Left renal pelvis (tissue), 4 donors: Measurements from ENCODE around the gene DIDO1. TPM values are rescaled to one million over a fixed set of nuclear protein-coding genes. Genes with fewer than 3 reads are reported as not detected.

Experiments
- DNase-seq, 4 donors: peaks; one replicate each; pipeline ENCODE4 v3.0.0-alpha.2; 2013; ENCODE audit warnings: low read depth in 4 of 4, low spot score in 3 of 4
- polyA plus RNA-seq, 4 donors: library from polyadenylated mRNA; unstranded; fragments of 120-200 nt; gene quantifications; one replicate each; pipeline ENCODE4 v1.2.1, GENCODE V29; 2013; ENCODE audit not compliant: insufficient read length in 4 of 4

DIDO1 gene
- polyA plus RNA-seq, 4 donors = 53.4 to 60.9 (median 59.5) TPM

DNA sequence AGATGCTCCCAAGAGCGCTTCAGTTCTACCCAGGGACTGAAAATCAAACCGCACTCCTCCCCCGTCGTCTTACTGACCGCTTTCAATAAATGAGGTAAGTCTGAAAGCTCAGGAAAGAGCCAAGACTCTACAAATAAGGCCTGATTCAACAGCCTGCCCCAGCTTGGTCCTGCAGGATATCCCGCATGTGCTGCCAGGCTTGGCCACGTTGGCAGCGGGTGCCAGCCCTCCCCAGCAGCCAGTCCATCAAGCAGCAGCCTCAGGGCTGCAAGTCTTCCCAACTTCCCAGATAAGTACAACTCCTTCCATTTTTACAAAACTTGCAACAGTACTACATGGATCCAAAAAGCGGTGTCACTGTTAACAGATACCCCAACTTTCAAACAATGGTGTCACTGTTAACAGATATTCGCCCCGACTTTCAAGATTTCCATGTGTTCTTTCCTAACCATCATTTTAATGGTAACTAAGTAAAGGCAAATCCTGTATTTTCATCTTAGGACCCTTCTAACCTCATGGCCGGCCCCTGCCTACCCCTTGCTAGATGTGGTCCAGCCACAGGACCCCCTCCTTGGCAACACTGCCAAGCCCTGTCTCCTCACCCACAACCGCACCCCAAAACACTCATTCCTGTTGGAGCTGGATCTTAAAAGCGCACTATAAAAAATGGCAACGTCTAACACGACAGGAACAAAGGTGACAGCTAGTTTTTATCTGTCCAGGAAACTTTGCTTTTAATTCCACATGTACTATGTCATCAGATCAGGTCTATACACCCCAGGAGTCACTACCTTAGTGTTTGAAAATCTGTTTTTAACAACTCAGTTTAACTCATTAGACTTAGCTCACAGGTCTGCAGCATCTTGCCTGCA lies 28.0 kb downstream of the DIDO1 start:
- no peak for DNase-seq

DNA sequence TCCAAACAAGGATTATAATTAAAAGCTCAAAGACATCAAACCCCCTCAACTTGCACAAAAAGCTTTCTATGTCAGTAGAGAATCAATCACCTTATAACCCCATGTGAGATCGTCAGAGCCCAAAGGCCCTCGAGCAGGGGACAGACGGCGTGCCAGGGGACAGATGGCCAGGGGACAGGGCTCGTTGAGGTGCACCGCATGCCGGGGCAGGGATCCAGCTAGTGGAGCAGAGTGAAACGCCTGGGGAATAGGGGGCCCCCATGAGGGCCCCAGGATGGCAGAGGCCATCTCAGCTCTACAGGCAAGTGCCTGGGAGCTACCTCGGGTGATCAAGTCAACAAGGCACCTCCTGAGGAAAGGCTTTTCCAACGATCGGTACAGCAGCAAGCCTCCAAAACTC lies 28.6 kb downstream of the DIDO1 start:
- DNase-seq = no peak

DNA sequence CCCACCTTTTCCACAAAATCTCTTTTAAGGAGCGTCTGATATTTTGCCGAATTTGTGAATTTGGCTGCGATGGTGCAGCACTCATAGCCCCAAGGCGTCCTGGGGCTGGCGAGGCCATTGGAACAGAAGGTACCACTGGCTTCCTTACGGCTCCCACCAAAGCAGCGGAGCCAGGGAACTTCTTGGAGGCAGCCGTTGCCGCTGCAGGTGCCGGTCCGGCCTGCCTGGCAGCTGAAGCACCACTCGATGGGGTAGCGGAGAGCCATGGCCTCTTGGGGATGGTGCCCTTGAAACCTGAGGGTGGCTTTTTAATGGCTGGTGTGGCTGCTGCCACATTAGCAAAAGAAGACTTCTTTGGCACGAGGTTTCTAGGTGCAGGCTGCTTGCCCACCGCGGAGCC lies 29.8 kb downstream of the DIDO1 start:
- DNase-seq = no peak

DNA sequence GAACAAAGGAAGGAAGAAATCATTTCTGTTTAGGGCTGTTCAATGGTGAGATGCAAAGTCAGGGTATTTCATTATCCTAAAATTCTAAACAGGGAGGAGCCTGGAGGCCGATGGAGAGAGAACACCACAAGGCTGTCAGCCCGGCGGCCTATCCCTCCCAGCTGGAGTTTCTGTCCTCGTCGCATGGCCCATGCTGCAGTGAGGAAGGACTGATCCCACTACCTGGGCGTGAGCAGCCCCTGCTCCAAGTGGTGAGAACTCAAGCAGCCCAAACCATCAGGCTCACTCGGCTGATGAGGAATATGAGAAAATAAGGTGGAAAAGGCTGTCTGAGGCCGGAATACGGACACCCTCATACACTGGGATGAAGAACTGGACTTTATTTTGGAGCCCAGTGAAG lies 30.8 kb downstream of the DIDO1 start:
- DNase-seq = no peak

DNA sequence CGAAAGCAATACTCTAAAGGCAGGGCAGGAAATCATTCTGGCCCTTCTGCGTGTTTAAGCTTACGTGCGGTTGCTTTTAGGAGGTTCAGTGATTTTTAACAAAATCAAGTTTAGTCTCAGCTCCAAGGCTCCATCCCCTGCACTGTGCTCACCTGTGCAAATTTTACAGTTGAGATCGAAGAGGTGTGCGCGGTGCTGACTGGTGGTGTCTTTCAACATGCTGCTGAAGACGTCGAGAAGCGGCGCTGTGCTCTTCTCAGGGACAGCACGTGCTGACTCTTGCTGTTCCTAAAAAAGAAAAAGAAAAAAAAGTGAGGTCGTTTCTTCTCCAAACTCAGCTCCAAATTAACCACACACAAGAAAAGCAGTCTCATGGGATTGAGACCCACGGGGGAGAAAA lies 32.0 kb downstream of the DIDO1 start:
- no peak for DNase-seq

DNA sequence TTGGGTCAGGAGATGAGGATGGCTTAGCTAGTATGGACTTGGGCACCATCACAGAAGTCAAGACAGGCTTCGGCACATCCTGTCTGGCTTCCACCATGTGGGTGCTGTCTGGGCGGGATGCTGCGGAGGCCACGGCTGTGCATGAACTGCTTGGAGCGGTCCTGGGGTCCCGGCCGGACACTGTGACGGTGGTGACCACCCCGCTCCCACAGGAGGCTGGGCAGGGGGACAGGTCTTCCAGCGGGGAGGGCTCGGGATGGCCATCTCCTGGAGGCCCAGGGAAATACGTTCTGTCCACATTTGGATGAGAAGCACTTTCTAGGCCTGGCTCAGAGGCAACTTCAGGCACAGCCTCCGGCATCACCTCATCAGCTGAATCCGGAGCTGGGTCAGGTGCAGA lies 32.6 kb downstream of the DIDO1 start:
- DNase-seq = no peak

DNA sequence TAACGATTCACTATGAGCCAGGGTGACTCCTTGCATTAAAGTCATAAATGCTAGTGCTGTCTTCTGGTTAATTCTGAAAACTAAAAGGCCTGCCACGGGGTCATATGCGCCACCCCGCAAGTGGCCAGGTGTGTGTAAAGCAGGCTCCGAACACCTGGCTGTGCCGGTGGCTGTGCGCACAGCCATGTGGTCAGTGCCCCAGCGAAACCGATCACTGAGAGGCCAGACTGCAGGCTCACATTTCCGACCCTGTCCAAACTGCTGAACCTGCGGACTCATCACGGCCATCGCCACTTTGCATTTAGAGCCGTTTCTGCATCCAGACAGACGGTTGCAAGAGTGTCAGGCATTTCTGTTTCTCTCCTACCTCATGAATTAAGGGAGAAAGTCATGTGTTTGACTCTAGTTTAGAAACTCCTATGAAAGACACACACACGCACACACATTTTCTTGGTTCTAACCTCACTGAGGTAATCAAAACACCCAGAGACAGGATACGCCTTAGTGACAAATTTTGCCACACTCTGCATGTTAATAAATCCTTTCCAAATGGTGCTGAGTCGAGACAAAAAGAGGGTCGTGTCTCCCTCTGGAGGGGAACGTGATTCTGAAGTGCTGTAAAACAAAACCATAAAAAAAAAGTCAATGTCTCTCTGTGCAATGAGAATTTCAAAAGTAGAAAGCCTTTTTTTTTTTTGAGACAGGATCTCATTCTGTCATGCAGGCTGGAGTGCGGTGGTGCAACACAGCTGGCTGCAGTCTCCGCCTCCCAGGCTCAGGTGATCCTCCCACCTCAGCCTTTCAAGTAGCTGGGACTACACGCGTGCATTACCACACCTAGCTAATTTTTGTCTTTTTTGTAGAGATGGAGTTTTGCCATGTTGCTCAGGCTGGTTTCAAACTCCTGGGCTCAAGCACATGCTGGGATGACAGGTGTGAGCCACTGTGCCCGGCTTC lies 33.7 kb downstream of the DIDO1 start:
- no peak for DNase-seq

DNA sequence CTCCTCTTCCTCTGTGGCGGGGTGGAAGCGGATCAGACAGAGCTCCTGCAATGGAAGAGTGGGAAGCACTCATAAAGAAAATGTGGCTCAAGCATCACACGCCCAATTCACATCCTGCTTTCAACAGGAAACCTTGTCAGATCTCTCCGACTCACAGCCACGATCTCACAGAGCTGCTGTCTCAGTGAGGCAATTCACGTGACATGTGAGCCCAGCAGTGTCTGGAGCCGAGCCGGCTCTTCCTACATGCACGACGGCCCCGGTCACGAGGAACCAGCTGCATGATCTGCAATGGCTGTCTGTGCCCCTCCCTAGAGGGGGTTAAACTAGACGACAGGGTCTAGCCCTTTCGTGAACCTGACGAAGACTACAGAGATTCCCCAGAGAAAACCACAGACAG lies 35.2 kb downstream of the DIDO1 start:
- DNase-seq = no peak

DNA sequence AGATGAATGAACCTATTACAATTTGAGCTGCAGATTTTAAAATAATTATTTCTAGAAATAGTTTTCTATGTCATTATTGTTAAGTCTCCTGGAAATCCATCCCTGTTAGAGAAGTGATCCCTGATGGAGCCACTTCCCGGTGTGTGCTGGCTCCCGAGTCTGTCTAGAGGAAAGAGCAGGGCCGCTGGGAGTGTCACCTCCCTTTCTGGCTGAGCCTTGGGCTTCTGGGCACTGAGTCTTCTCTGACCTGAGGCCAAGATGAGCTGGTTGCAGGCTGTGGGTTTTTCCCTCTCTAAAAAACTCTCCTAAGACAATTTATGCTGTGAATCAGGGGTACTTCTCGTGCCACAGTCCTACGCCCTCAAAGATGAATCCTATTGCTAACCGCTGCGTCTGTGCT lies 35.9 kb downstream of the DIDO1 start:
- no peak for DNase-seq

DNA sequence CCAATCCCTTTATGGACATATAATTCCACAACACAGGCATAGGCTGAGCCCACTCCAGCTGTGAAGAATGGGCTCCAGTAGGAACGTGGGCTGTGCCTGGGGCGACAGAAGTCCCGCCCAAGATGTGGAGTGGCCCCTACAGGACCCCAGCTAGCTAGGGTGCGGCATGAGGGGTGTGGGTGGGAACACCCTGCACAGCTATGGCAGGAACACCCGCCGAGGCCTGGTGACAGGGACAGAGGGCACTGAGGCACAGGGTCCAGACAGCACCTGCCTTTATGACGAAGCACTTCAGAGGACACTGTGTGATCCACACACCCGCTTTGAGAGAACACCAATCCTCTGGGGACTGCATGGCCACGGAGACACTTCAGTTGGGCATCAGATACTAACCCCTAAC lies 36.4 kb downstream of the DIDO1 start:
- DNase-seq = no peak

DNA sequence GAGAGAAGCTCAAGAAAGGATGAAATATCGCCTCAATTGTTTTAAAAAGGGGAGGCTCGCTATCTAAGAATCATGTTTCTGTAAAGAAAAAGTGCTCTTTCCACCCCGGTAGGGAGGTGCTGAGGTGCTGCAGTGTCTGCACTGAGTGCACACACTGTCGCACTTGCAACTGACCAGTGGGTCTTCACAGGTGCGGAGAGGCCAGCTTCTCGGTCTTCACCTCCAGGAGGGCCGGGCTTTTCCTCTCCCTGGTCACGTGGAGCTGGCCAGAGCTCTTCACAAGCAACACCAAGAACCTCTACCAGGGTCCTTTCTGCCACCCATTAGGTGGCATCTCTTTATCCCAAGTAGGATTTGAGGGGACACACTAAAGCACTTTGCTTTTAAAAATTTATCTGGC lies 36.9 kb downstream of the DIDO1 start:
- DNase-seq = no peak

DNA sequence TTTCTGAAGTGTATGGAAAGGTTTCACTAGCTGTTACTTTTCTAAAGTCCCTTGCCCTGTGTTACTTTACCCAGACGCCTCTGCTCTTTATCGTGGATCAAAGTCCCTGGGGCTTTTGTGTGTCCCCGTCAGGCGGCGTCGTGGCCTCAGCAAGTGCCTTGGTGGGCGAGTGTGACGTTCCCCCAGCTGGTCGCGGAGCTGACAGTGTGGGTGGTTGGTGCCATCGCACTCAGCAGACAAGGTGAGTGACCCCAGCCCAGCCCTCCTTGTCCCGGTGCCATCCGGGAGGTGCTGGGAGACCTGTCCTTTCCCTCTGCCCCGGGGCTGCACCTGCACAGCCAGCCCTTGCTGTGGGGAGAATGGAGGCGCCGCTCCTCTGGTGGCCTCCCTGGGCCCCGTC lies 37.4 kb downstream of the DIDO1 start:
- no peak for DNase-seq

DNA sequence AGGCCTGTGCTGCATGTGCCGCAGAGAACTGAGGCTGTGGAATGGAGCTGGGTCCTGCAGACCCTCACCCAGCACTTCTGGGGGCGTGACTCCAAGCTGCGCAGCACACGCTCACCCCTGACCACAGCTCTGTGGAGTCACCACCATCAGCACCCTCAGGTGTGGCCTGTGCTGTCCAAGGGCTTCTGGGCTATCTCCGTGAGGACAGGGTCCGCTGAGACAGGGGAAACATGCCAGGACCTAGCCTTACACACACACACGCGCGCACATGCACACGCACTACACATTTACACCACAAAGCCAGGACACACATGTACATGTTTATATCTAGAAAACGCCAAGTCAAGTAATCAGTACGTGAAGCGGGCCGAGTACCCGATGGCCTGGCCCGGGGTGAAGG lies 37.9 kb downstream of the DIDO1 start:
- DNase-seq = no peak

DNA sequence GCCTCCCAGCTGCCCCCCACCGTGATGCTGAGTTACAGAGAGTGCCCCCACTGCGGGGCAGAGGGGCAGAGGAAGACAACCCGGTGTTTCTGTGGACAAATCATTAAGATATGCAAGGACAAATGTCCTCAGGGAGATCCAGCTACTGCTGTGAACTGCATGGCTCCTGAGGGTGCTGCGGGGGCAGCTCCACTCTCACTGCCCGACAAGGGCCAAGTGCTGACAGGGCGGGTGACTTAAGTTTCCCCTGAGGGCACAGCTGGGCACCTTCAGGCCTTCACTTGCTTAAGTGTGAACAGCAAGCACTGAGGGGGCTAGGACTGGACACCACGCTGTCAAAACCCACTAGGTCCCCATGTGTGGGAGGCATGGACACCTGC lies 38.5 kb downstream of the DIDO1 start:
- no peak for DNase-seq

DNA sequence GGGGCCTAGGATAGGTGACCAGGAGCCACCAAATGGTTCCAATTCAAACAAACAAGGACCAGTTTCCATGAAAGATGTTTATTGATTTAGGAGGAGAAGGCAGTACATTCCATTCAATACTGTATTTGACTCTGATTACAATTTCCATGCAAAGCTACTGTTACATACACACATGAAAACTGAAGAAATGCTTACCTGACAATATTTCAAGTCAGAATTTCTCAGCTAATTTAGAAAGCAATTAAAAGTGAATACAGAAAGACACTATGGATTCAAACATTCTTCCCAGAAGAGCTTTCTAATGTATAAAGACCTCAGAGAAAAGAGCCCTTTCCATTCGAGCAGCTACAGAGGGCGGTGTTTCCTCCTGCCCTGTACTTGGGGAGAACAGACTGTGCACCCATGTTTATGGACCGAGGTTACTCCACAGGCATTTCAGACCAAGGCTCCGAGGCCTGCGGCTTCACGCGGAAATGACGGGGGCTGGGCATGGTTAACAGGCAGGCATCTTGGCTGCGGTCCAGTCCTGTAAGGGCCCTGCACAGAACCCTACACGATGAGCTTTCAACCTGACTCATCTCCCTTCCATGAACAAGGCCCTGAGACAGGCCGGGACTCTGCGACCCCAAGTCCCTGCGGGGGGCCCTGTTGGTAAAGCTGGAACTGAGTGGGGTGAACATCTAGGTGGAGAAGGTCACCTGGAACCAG lies 39.0 kb downstream of the DIDO1 start:
- DNase-seq = no peak

DNA sequence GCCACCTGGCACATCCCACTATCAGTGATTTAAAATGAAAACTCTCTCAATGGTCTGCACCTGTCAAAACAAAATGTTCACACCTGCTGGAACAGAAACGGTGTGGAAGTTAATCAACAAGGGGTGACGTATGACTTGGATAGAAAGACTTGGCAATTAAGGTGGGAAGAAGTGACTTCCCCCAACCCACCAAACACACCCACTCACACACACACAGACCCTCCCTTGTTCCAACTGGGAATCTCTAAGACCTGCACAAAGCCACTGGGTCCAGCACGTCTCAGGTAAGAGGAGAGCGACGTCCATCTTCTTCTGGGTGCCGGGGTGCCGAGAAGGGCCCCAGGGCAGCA lies 39.6 kb downstream of the DIDO1 start:
- DNase-seq = no peak

DNA sequence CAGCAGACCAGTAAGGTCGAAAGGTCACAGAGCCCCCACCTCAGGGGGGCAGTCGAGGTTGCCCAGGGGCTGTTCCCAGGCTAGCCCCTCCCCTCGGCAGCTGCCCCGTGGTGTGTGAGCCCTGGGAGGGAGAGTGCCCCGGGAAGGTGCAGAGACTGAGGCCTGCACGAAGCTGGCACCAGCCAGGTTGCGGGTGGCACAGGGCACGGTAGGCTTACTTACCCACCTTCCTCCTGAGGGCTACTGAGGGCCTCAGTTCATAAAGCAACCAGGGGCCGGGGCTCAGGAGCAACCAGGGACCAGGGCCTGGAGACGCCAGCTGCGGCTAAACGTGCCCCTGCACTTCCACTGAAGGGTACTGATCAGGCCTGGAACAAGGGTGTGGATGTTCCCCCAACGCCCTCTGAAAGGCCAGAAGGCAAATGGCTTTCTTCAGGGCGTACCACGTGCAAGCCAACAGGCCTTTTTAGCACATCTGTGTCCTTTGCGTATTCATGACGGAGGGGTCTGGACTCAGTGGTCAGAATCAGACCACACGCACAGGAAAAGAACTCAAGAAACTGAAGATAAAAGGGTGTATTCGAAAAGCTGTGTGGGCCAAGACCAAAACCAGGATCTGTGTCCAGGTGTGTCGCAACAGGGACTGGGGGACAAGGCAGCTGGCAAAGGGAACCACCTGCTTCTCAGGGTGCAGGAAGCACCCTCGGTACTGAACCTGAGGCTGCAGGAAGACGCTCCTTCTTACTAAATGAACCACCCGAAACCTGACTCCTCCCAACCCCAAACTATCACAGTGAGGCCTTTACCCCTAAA lies 40.2 kb downstream of the DIDO1 start:
- no peak for DNase-seq

DNA sequence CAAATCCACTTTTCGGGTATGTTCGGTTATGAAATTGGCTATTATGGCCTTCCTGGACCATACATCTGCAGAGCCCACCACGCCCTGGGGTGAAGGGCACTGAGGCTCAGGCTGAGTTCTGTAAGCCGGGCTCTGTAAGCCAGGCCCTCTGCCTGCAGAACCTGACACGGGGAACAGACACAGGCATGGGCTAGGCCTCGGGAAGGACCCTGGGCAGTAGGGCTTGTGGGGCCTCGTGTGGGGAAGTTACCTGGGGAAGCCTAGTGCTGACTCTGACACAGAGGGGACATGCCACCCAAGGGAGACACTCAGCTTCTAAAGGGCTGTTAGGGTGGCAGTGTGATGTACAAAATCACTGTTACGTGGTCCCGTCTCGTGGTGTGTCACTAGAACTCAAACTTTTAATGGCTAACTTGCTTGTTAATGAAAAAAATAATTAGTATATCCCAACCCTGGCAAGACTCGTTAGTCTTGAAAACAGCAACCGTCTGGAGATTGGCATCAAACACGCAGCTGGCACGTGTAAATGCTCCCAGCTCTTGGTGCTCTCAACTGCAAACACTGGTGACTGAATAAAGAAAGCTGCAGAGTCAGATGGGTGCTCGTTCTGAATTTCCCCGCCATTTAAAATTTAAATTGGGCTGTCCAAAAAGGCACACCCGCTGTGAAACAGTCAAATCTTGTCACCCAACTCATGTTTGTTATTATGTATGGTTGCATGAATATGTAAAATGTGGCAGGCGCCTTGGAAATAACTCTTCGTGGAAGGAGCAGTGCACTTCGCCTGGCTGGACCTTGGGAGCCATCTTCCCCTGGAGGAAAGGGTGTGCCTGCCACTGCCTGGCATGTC lies 41.0 kb downstream of the DIDO1 start:
- no peak for DNase-seq

DNA sequence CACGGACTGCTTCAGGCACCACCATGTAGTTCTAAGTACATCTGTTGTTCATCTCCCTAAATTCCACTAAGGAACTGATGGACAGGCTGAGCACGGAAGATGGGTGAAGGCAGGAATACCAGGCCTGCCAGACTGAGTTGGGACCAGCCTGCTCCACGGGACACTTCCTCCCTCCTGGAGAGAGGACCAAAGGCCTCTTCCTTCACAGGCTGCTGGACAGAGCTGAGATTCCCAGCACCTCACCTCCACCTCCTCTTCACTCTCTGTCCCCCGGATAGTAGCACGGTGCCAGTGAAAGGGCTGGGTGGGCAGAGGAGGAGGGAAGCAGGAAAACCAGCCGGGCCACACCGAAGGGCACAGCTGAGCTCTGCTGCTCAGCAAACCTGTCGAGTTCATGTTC lies 41.7 kb downstream of the DIDO1 start:
- DNase-seq = no peak

DNA sequence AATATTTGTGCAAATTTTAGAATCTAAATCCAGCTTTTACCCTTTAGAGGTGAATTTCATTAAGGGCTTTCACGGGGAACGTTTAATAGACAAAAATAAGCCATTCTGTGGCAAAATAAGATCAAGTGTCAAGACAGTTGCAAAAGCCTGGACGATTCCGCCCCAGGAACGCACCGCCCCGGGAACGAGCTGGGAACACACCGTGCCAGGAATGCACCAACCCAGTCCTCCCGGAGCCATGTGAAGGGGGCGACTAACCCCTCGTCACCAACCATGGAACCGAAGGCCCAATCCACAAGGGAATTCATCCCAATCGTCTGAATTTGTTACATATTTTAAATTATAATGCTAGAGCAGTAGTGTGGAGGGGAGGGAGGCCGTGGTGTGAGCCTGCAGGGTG lies 43.9 kb downstream of the DIDO1 start:
- DNase-seq = no peak
